Activated CD8-positive, alpha-beta memory T cell treated with anti-CD3 and anti-CD28 coated beads, Interleukin-2, amount 10 ng/mL, durations not matched to agents 7 days and 5 days (primary cell): ENCODE measurements around the gene TENT4B. TPM values are rescaled to one million over a fixed set of nuclear protein-coding genes. Genes with fewer than 3 reads are reported as not detected.

Experiments
- ATAC-seq: fragments of 150-1000 bp; cut with Tn5 transposase; one replicate; pipeline ENCODE4 v1.10.0; 2021; ENCODE audit warnings: moderate library complexity
- CTCF ChIA-PET: fragments of 350-600 bp; sonication (Branson Sonifier 250); formaldehyde crosslinking; loops from one replicate; lab custom pipeline; 2021; ENCODE audit warnings: antibody characterized with exemption; lab: Charles Lee
- DNase-seq: peaks from one replicate; pipeline ENCODE4 v3.0.0-alpha.2; 2020
- H3K27ac Mint-ChIP-seq: one replicate; pipeline ENCODE4 v1.8.0; 2021; ENCODE audit warnings: mild to moderate bottlenecking, mixed read lengths
- H3K27me3 Mint-ChIP-seq: one replicate; pipeline ENCODE4 v1.8.0; 2021; ENCODE audit warnings: mixed read lengths
- H3K36me3 Mint-ChIP-seq: one replicate; pipeline ENCODE4 v1.8.0; 2021; ENCODE audit warnings: mild to moderate bottlenecking, mixed read lengths
- H3K4me1 Mint-ChIP-seq: one replicate; pipeline ENCODE4 v1.8.0; 2021; ENCODE audit warnings: mixed read lengths
- H3K4me3 Mint-ChIP-seq: one replicate; pipeline ENCODE4 v1.8.0; 2021; ENCODE audit warnings: mild to moderate bottlenecking, moderate library complexity, mixed read lengths
- H3K9me3 Mint-ChIP-seq: one replicate; pipeline ENCODE4 v1.8.0; 2022; ENCODE audit warnings: low read depth, mixed read lengths
- total RNA-seq, 2 experiments: library from RNA; stranded (reverse); gene quantifications; one replicate each; pipeline ENCODE4 v1.2.3, GENCODE V29; 2021

TENT4B gene
- total RNA-seq, 2 experiments from 2014 or later = 18.5 to 19.7 TPM

- DNase-seq (no peak), ATAC-seq (no peak)
- no peaks in the 10 kb centered on the region for H3K36me3 Mint-ChIP-seq
- H3K4me1 Mint-ChIP-seq = peaks cover 1% of the 10 kb centered on the region
- H3K27me3 Mint-ChIP-seq = no peaks in the 10 kb centered on the region
- CTCF ChIA-PET = interaction anchor here (2.5 kb wide), 1 partner anchor 73 kb away, joined by 11 read pairs; no protein-coding TSS in a partner anchor
- no peaks in the 10 kb centered on the region for H3K9me3 Mint-ChIP-seq
- no peak overlapping the region for H3K4me3 Mint-ChIP-seq
- H3K27ac Mint-ChIP-seq = no peak overlapping the region
Measured at GRCh38 chr16:50137268-50137667, 15.8 kb upstream of the TENT4B start.

GRCh38 chr16:50139580-50139979 lies 13.5 kb upstream of the TENT4B start:
- ATAC-seq (no peak), DNase-seq (no peak)
- no peak overlapping the region for H3K27ac Mint-ChIP-seq
- H3K36me3 Mint-ChIP-seq = no peaks in the 10 kb centered on the region
- H3K4me1 Mint-ChIP-seq = peaks cover 1% of the 10 kb centered on the region
- H3K4me3 Mint-ChIP-seq = no peak overlapping the region
- CTCF ChIA-PET = no interaction called here
- H3K9me3 Mint-ChIP-seq = no peaks in the 10 kb centered on the region
- H3K27me3 Mint-ChIP-seq = no peaks in the 10 kb centered on the region

GRCh38 chr16:50144211-50144610 lies 8.9 kb upstream of the TENT4B start:
- DNase-seq (no peak), ATAC-seq (no peak)
- Mint-ChIP-seq H3K27me3 (no peaks in the 10 kb centered on the region), H3K9me3 (no peaks in the 10 kb centered on the region), H3K4me3 (no peak overlapping the region), H3K4me1 (peaks cover 1% of the 10 kb centered on the region), H3K36me3 (no peaks in the 10 kb centered on the region), H3K27ac (no peak overlapping the region)
- CTCF ChIA-PET = interaction anchor here (0.7 to 1.7 kb wide), 2 partner anchors 120 to 363 kb away, joined by 3 to 4 read pairs; partner anchors contain the start of gene CNEP1R1

GRCh38 chr16:50146479-50147435 lies 6.3 kb upstream of the TENT4B start:
- no peaks in the 10 kb centered on the region for H3K9me3 Mint-ChIP-seq
- no peaks in the 10 kb centered on the region for H3K27me3 Mint-ChIP-seq
- H3K27ac Mint-ChIP-seq = no peak overlapping the region
- DNase-seq = no peak
- H3K4me3 Mint-ChIP-seq = no peak overlapping the region
- no peak for ATAC-seq
- no peaks in the 10 kb centered on the region for H3K36me3 Mint-ChIP-seq
- peaks cover 3% of the 10 kb centered on the region for H3K4me1 Mint-ChIP-seq
- CTCF ChIA-PET = interaction anchor here (0.9 to 1.5 kb wide), 2 partner anchors 64 to 79 kb away, joined by 3 to 5 read pairs; no protein-coding TSS in a partner anchor

- H3K27ac Mint-ChIP-seq = no peak overlapping the region
- no peak for ATAC-seq
- no peak overlapping the region for H3K4me3 Mint-ChIP-seq
- peaks cover 5% of the 10 kb centered on the region for H3K36me3 Mint-ChIP-seq
- peaks cover 25% of the 10 kb centered on the region for H3K4me1 Mint-ChIP-seq
- no peaks in the 10 kb centered on the region for H3K27me3 Mint-ChIP-seq
- CTCF ChIA-PET = interaction anchor here (0.8 to 1.9 kb wide), 8 partner anchors 10 to 655 kb away, joined by 3 to 8 read pairs (median 4); partner anchors contain the start of gene CNEP1R1
- DNase-seq = no peak
- H3K9me3 Mint-ChIP-seq = no peaks in the 10 kb centered on the region
Measured at GRCh38 chr16:50151322-50151721, 1.8 kb upstream of the TENT4B start.

- Mint-ChIP-seq H3K4me1 (peaks cover 29% of the 10 kb centered on the region), H3K9me3 (no peaks in the 10 kb centered on the region), H3K4me3 (peak overlapping the region; percentile 79), H3K36me3 (peaks cover 5% of the 10 kb centered on the region), H3K27me3 (no peaks in the 10 kb centered on the region), H3K27ac (peak overlapping the region; percentile 91)
- CTCF ChIA-PET = interaction anchor here (0.8 to 1.9 kb wide), 8 partner anchors 11 to 655 kb away, joined by 3 to 8 read pairs (median 4); partner anchors contain the start of gene CNEP1R1
- no peak for ATAC-seq
- DNase-seq = no peak
Measured at GRCh38 chr16:50151756-50152155, 1.4 kb upstream of the TENT4B start.

- ATAC-seq = peak; percentile 61
- H3K4me1 Mint-ChIP-seq = peaks cover 34% of the 10 kb centered on the region
- CTCF ChIA-PET = interaction anchor here (0.8 to 1.9 kb wide), 9 partner anchors 11 to 654 kb away, joined by 3 to 8 read pairs (median 4); partner anchors contain the start of gene CNEP1R1
- H3K4me3 Mint-ChIP-seq = peak overlapping the region; percentile 79
- no peaks in the 10 kb centered on the region for H3K9me3 Mint-ChIP-seq
- no peaks in the 10 kb centered on the region for H3K27me3 Mint-ChIP-seq
- peak overlapping the region; percentile 91 for H3K27ac Mint-ChIP-seq
- peaks cover 10% of the 10 kb centered on the region for H3K36me3 Mint-ChIP-seq
- DNase-seq = peak; percentile 93
Measured at GRCh38 chr16:50152351-50152806, 727 bp upstream of the TENT4B start.

- peaks cover 13% of the 10 kb centered on the region for H3K36me3 Mint-ChIP-seq
- H3K4me1 Mint-ChIP-seq = peaks cover 40% of the 10 kb centered on the region
- DNase-seq (peak; percentile 63), ATAC-seq (peak; percentile 17)
- CTCF ChIA-PET = interaction anchor here (0.5 to 0.8 kb wide), 2 partner anchors 32 to 123 kb away, joined by 3 read pairs; no protein-coding TSS in a partner anchor
- H3K27me3 Mint-ChIP-seq = no peaks in the 10 kb centered on the region
- H3K27ac Mint-ChIP-seq = peak overlapping the region; percentile 78
- H3K4me3 Mint-ChIP-seq = peak overlapping the region; percentile 80
- H3K9me3 Mint-ChIP-seq = no peaks in the 10 kb centered on the region
Measured at GRCh38 chr16:50153596-50154419, 702 bp downstream of the TENT4B start.

- Mint-ChIP-seq H3K27ac (peak overlapping the region; percentile 69), H3K4me3 (peak overlapping the region; percentile 80), H3K36me3 (peaks cover 14% of the 10 kb centered on the region), H3K4me1 (peaks cover 43% of the 10 kb centered on the region), H3K9me3 (no peaks in the 10 kb centered on the region), H3K27me3 (no peaks in the 10 kb centered on the region)
- DNase-seq = peak; percentile 44
- ATAC-seq = no peak
- CTCF ChIA-PET = interaction anchor here (0.8 to 2.3 kb wide), 8 partner anchors 33 to 201 kb away, joined by 3 to 14 read pairs (median 4); partner anchors contain the start of genes CNEP1R1 and HEATR3
Measured at GRCh38 chr16:50154420-50154950, 1.4 kb downstream of the TENT4B start.

- CTCF ChIA-PET = interaction anchor here (1.3 to 2.3 kb wide), 6 partner anchors 12 to 131 kb away, joined by 3 to 14 read pairs (median 8); partner anchors contain the start of gene CNEP1R1
- ATAC-seq = no peak
- DNase-seq = no peak
- H3K4me3 Mint-ChIP-seq = peak overlapping the region; percentile 80
- H3K9me3 Mint-ChIP-seq = no peaks in the 10 kb centered on the region
- H3K27me3 Mint-ChIP-seq = no peaks in the 10 kb centered on the region
- peaks cover 20% of the 10 kb centered on the region for H3K36me3 Mint-ChIP-seq
- peaks cover 54% of the 10 kb centered on the region for H3K4me1 Mint-ChIP-seq
- peak overlapping the region; percentile 69 for H3K27ac Mint-ChIP-seq
Measured at GRCh38 chr16:50155925-50156324, 2.8 kb downstream of the TENT4B start.

- Mint-ChIP-seq H3K4me1 (peaks cover 55% of the 10 kb centered on the region), H3K27ac (no peak overlapping the region), H3K4me3 (peak overlapping the region; percentile 42), H3K36me3 (peaks cover 20% of the 10 kb centered on the region), H3K9me3 (no peaks in the 10 kb centered on the region), H3K27me3 (no peaks in the 10 kb centered on the region)
- no peak for ATAC-seq
- CTCF ChIA-PET = interaction anchor here (1.0 to 2.3 kb wide), 6 partner anchors 11 to 198 kb away, joined by 3 to 14 read pairs (median 5); partner anchors contain the start of gene CNEP1R1
- no peak for DNase-seq
Measured at GRCh38 chr16:50156590-50156989, 3.5 kb downstream of the TENT4B start.

GRCh38 chr16:50160495-50161164 lies 7.5 kb downstream of the TENT4B start:
- Mint-ChIP-seq H3K36me3 (peaks cover 19% of the 10 kb centered on the region), H3K4me1 (peaks cover 52% of the 10 kb centered on the region), H3K27me3 (no peaks in the 10 kb centered on the region), H3K4me3 (no peak overlapping the region), H3K9me3 (no peaks in the 10 kb centered on the region), H3K27ac (peak overlapping the region; percentile 68)
- ATAC-seq (peak; percentile 63), DNase-seq (no peak)
- CTCF ChIA-PET = interaction anchor here (0.9 to 1.8 kb wide), 5 partner anchors 36 to 136 kb away, joined by 3 to 14 read pairs (median 4); partner anchors contain the start of gene CNEP1R1
